22Rv1 (cell line): ENCODE measurements around the gene THAP3.

Experiments used
- ZFX ChIP-seq: fragments of 450-650 bp; IDR thresholded peaks from 2 replicates; pipeline ENCODE4 v1.6.1; 2017; ENCODE audit warnings: antibody characterized with exemption, borderline replicate concordance
- TF ChIP-seq, protein P1 (sequence below): fragments of 450-650 bp; IDR thresholded peaks from 2 replicates; pipeline ENCODE4 v1.5.1; 2017; ENCODE audit warnings: mild to moderate bottlenecking

DNA sequence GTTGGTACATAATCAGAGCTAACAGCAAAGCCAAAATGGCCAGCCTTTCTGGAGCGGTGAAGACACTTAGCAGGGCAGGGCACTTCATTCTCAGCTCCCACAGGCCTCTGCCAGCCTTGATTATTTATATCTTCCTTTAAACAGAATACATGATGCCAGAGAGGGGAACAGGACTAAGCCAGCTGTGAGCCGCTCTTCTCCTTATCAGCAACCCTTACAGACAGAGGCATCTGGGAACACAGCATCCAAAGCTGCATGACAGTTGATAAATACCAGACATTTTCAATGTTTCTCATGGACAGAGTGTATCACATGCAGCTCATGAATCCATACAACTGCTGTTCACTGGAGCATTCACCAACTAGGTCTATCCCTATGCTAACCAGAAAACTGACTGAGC lies 47.9 kb downstream of the THAP3 start:
- TF ChIP-seq, protein P1, sequence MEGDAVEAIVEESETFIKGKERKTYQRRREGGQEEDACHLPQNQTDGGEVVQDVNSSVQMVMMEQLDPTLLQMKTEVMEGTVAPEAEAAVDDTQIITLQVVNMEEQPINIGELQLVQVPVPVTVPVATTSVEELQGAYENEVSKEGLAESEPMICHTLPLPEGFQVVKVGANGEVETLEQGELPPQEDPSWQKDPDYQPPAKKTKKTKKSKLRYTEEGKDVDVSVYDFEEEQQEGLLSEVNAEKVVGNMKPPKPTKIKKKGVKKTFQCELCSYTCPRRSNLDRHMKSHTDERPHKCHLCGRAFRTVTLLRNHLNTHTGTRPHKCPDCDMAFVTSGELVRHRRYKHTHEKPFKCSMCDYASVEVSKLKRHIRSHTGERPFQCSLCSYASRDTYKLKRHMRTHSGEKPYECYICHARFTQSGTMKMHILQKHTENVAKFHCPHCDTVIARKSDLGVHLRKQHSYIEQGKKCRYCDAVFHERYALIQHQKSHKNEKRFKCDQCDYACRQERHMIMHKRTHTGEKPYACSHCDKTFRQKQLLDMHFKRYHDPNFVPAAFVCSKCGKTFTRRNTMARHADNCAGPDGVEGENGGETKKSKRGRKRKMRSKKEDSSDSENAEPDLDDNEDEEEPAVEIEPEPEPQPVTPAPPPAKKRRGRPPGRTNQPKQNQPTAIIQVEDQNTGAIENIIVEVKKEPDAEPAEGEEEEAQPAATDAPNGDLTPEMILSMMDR, result no peak
- no peak for TF ChIP-seq ZFX
